HEK293 (cell line): Measurements from ENCODE around the gene PFDN1.

Source experiments
- YY1 ChIP-seq: fragments of 450-650 bp; formaldehyde crosslinking; IDR thresholded peaks from 2 replicates; pipeline ENCODE4 v1.5.1; 2018; ENCODE audit warnings: missing biosample characterization, missing genetic modification characterization
- ZNF10 ChIP-seq: fragments of 450-650 bp; formaldehyde crosslinking; IDR thresholded peaks from 2 replicates; pipeline ENCODE4 v1.5.1; 2017; ENCODE audit warnings: missing biosample characterization, missing genetic modification characterization
- ZNF747 ChIP-seq: fragments of 450-650 bp; formaldehyde crosslinking; IDR thresholded peaks from 2 replicates; pipeline ENCODE4 v1.5.1; 2016; ENCODE audit warnings: missing biosample characterization, missing genetic modification characterization

DNA sequence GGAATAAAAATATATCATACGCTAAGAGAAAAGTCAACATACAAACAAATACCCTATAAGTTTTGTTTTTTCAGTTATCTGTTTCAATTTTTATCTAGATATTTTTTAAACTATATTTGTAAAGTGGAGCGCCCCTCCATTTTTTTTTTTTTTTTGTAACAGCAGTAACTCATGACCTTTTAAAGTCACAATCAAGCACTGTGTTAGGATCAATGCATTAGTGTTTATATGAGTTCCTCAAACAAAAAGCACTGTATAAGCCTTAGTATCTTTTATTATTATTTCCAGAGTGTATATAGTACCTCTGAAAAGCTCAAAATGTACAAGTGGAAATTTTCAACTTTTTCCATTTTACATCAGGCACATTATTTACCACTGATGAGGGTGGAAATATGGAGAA is 20.6 kb downstream of the PFDN1 start:
- no peak for TF ChIP-seq ZNF10
- TF ChIP-seq ZNF747: no peak
- no peak for TF ChIP-seq YY1
